Superior temporal gyrus (tissue), 1 donor: Measurements from ENCODE around the gene SPIC.
"Not testable (repeated sequence)": the region's sequence is repeated elsewhere in the genome, so short reads cannot be mapped to it uniquely, and the experiment has no call there.

ENCODE experiments used
- DNase-seq: peaks from one replicate; pipeline ENCODE4 v3.0.0-alpha.2; 2016; ENCODE audit errors: extremely low spot score

Gene SPIC

DNA sequence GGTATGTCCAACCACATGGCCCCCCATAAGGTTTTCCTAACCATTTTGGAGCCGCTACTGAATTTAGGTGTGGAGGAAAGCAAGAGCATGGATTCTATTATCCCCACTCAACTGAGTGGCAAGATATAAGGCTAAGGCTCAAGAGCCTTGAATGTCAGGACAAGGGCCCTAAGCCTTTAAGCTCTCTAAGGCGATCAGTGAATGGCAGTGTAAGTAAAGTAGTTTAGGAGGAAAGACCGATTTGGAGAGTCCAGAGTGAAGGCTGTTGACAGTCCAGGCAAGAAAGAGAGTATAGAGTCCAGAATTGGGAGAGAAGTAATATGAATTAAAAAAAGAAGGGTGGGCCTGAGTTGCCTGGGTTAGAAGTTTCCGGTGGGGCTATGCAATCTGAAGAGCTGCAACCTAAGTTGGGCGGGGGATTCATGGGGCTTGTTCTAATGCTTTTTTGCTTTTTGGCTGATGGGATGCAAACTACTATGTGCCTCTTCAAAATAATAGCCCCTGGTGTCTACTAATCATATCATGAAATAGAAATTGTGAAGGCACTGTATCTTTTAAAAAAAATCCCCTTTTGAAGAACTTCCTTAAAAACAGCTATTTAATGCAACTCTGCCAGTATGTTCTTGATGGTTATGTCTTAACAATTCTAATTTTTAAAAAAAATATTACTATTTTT lies at the start of gene SPIC:
Gene SPIC (plus strand): TSS at position 626 of the 676 bp plus-strand sequence. CDS start 1,569 bp downstream, outside the sequence.
- DNase-seq, result no peak

DNA sequence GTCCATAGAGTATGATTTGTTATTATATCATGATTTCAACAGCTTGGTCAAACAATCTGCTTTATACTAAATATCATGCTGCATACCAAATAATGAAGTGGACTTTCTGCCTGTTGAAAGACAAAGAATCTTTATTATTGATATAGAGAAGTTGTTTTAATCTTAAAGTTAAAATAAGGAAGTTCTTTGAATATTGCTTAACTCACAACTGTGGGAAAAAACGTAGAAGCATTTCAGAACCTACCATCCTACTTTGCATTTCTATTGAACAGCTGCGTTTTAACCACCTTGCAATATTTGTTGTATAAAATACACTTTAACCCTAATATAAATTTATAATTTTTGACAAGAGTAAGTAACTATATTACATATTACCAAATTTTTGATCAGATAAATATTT lies 44.7 kb upstream of the SPIC start:
- no peak for DNase-seq

DNA sequence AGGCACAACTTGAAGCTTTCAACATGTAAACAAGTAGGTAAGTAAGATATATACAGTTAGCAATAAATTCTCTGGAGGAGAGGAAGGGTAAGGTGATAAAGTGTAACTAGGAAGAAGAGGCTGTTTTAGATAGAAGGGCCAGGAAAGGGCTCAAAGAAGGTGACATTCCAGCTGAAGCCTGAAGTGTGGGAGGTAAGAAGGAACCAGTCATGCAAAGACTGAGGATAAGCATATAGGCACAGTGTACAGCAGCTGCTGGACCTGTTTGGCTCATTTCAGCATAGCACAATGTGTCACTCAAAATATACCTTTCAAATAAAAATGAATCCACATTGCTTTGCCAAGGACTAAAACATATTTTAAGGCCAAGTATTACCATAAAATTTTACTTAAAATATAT lies 39.0 kb upstream of the SPIC start:
- no peak for DNase-seq

DNA sequence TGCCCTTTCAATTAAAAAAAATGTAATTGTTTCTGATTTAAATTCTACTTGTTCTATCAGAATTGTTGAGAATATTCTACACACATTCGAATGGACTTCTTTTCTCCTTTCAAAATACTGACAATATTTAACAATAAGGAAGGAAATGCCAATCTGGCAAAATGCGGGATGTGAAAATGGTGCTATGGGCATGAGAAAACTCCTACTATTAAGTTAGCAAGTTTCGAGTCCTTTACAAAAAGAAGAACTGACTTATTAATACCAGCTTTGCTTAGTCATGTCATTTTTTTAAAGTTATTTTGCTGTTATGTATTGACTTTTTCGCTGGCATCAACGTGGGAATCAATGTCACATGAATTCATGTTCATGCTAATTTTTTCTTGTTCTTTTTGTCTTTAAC lies 35.9 kb upstream of the SPIC start:
- DNase-seq, result no peak

DNA sequence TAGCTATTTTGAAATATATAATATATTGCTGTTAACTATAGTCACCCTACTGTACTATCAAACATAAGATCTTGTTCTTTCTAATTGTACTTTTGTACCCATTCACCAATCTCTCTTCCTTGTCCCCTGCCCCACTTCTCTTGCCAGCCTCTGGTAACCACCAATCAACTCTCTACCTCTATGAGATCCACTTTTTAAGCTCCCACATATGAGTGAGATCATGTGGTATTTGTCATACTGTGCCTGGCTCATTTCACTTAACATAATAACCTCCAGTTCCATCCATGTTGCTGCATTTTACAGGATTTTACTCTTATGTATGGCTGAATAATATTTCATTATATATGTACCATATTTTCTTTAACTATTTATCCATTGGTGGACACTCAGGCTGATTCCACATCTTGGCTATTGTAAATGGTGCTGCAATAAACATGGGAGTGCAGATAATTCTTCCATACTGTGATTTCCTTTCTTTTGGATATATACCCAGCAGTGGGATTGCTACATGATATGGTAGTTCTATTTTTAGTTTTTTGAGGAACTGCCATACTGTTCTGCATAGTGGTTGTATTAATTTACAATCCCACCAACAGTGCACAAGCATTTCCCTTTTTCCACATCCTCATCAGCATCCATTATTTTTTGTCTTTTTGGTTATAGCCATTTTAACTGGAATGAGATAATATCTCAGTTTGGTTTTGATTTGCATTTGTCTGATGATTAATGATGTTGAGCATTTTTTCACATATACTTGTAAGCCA lies 33.5 kb upstream of the SPIC start:
- DNase-seq, result no peak

DNA sequence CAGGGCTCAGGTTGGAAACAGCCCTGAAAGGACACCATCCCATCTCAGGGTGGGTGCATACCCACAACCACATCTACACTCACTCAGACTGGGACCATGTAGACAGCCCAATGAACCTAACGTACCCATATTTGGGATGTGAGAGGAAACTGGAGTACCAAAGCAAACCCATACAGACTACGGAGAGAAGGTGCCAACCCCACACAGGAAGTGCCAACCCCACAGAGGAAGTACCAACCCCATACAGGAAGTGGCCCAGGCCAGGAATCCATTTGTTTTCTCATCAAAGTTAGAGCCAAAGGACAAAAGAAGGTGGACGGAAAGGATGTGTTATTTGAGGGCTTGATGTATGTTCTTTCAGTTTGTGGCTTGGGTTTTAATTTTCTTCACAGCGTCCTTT lies 19.5 kb upstream of the SPIC start:
- DNase-seq, result no peak

DNA sequence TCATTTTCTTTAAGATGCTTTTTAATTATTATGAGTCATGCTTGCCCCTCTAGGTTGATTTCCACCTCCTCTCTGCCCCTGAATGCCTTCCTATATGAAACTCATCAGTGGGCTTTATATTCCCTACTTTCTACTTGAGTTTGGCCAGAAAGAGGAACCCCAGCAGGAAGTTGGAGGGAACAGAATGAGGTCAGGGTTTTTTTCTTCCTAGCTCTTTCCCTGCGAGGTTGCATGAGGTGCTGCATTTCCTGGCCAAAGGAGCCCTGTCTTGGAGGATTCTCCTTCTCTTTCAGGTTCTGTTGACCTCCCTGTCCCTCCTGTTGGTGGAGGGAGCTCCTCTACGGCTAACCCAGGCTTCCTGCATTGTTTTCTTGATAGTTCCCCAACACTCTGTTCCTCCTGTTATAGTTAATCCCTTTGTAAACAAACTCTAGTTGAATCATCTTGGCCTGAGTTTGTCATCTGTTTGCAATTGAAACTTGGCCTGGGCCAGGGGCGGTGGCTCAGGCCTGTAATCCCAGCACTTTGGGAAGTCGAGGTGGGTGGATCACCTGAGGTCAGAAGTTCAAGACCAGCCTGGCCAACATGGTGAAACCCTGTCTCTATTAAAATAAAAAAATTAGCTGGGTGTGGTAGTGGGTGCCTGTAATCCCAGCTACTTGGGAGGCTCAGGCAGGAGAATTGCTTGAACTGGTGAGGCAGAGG lies 15.3 kb upstream of the SPIC start:
- no peak for DNase-seq

DNA sequence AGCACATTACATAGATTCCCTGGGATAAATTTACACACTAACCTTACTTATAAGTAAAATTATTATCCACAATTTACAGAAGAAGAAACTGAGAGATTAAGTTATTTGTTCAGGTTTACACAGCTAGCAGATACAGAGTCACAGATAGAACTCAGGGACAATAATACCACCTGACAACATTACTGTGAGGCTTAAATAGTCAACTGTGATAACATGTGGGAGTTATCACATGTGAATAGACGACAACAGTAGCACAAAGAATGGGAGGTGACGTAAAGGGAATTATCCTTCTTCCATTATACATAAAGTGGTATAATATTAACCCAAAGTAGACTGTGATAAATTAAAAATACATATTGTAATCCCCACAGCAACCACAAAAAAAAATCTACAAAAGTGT lies 6.2 kb upstream of the SPIC start:
- DNase-seq, result no peak

DNA sequence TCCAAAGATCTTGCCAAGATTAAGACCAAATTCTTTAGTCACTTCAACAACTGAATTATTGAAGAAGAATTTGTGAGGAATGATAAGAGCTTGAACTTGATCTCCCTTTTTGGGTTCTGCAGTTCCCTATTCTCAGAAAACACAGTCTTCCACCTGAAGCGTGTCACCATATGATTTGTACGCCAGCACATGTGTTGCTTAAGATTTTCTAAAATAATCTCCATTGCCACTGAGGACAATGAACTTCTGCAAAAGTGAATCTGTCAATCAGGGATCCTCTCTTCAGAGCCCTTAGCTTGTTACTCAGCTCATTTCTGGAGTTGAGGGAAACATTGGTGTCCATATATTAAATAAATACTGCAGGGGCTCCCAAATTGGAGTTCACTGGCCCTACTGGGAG lies 4.2 kb upstream of the SPIC start:
- DNase-seq, result no peak

DNA sequence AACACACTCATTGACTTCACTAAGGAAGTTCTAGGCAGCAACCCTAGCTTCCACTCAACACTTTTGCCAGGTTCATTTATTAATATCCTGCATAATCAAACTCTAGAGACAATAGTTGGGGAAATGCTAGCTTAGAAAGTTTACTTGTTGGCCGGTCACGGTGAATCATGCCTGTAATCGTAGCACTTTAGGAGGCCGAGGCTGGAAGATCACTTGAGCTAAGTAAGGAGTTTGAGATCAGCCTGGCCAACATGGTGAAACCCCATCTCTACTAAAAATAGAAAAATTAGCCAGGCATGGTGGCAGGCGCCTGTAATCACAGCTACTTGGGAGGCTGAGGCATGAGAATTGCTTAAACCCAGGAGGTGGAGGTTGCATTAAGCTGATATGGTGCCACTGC lies 3.3 kb upstream of the SPIC start:
- DNase-seq, result not testable (repeated sequence)

DNA sequence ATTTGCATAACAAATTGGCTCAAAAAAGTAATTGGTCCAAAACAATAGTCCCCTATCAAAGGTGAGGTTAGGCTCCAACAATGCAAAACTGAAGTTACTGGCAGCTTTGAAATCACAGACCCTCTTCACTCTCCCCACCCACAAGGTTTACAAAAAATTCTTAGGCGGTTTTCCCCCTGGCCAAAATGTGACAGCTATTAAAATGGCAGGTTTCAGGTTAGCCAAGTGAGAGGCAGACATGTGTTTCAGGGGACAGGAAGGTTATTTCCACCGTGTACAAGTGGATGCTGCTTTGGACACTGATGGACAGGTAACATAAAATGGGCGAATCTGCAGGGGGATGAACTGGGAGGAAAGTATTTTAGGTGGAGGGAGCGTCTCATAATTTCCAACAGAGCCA lies 888 bp upstream of the SPIC start:
- DNase-seq, result no peak

DNA sequence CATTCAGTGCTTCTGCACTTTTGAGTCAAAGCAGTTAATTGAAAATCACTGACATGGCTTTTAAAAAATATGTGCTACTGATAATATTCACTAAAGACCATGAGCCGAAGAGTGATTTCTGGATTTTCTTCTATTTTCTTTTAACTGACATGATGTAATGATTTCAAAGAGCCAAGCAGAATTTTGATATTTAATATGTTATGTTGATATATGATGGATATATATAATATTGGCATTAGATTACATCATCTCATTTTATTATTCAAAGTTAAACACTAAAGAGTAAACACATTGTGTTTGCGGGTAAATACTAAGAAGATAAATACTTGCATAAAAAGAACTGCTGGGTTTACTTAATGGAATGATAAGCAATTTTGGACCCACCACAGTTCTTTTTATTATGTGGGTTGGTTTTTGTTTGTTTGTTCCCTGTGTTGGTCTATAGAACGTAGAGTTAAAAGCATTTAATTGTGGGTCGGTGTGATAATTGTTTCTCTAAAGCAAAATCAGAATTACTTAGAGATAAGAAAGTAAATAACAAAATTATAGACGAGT lies 692 bp downstream of the SPIC start:
- no peak for DNase-seq

DNA sequence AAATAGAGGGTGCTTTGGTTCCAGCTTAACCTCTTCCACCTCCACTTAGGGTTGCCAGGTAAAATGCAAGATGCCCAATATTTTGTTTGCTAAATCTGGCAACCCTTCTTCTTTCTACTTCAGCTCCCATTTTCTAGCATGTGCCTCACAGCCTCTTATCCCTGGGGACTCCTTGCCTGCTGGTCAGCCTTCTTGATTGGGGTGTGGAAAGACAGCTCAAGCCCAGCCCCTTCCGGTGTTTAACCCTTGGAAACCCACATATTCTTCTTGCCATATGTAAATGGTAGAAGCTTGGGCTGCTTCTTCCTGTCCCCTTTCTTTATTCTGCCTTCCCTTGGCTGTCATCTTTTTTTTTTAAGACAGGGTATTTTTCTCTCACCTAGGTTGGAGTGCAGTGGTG lies 5.7 kb downstream of the SPIC start:
- DNase-seq, result no peak

DNA sequence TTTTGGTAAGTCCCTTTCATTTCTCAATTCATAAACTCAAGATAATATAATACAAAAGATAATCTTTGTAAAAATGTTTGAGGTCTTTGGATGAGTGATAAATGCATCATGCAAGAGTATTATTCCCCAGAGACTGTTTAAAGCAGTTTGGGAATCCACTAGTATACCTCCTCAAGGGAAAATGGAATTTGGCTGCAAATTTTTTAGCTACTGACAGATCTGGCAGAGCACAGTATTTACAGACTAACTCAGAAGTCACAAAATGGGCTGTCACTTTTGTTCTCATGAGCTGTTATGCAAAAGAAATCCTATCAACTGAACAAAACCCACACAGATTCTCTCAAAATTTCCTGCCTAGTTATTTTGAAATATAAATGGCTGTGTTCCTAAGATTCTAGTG lies 9.9 kb downstream of the SPIC start:
- DNase-seq, result peak; percentile 53

DNA sequence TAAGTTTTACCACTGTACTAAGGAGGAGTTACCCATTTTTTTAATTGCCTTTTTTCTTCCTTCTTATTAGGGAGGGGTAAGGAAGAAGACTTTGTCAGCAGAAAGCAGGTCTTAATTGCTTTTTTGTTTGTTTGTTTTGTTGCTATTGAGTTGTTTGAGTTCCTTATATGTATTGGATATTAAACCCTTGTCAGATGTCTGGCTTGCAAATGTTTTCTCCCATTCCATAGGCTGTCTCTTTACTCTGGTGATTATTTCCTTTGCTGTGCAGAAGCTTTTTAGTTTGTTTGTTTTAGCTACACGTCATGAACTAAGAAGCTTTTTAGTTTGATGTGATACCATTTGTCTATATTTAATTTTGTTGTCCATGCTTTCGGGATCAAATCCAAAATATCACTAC lies 13.3 kb downstream of the SPIC start:
- DNase-seq, result no peak

DNA sequence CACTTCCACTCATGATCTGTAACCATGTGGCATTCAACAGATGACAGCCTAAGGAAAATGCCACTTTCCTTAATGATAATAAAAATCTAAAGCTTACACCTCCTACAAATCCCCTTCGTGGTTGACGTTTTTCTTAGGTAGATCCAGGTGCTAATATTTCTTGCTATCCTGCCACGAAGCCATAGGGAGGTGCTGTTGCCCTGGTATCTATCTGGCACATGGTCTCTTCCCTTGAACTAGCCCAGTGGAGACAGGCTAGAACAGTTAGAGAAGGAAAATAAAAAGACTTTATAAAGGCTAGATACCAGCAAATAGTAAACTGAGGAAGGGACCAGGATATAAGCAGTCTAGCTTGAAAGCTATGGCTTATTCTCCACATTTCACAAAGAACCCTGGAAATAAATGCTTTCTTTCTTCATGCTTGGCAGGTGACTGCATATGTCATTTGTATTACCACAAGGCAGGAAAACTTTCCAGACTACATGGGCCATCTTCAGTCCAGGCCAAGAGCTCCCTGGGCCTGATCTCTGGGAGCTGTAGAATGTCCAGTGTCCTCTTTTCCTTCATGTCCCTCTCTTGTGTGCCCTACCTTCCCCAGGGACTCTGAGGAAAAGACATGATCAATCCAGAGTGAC lies 15.3 kb downstream of the SPIC start:
- DNase-seq, result no peak

DNA sequence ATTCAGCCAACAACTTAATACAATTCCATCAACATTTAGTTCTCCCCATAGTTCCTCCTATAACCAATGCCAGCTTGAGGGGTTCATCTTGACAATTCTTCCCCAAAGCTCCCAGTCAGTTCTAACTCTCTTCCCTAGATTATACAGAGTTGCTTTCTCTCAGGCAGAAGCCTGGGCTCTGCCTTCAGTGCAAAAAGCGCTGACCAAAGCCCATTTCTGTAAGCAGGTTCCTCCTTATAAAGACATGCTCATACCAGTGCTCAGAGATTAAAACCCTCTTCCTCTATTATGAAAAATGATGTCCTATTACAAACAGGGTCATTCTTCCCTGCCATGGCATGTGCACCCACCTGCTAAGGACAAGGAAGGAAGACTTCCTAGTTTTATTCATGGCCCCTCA lies 16.2 kb downstream of the SPIC start:
- no peak for DNase-seq

DNA sequence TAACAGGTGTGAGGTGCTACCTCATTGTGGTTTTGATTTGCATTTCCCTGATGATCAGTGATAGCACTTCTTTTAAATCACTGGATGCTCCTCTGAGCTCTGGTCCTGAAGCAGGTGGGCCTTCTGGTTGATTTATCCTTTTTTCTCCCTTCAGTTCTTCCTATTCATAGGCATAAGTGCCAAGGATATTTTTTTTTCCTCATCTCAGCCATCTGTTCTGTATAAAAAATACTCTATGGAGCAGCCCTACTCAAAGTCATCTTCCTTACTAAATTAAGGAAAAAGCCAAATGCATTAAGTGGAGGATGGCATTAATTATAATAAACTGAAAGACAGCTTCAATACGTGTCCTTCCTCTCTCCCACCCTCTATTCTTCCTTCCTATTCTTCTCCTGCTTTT lies 18.4 kb downstream of the SPIC start:
- no peak for DNase-seq

DNA sequence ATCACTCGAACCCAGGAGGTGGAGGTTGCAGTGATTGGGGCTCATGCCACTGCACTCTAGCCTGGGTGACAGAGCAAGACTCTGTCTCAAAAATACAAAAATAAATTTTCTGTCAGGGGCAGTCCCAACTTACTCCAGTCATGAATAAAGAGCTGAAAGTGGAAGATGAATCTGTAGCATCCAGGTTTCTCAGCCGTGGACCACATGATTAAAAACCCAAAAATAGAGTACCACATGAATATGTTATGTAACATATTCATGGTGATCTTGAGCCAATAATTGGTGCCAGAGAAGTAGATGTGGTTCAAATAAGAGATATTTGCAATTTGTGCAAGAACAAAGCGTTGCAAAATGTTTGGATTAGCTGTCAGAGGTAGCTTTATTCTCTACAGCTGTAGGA lies 23.1 kb downstream of the SPIC start:
- peak; percentile 55 for DNase-seq

DNA sequence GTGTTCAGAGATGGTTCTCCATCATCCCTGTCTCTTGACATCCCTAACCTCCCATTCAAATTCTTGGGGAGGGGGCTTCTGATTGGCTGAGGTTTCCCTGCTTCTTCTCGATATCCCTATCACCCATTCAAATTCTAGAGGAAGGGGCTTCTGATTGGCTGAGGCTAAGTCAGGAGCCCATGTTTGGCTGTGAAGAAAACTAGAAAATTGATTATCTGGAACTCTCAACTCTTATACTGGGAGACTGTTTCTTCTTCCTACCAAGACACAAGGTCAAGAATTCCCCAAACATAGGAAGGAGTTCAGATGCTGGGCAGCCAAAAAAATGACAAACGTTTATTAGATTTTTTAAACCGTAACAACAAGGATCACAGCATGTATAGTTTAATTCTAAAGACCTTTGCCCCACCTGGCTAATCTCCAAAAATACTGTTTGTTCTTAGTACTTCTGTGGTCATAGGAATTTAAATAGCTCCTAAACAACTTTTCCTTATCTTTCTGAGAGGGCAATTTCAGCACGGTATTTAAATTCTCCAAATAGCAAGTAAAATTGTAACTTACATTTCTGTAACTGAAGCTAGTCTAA lies 26.4 kb downstream of the SPIC start:
- no peak for DNase-seq

DNA sequence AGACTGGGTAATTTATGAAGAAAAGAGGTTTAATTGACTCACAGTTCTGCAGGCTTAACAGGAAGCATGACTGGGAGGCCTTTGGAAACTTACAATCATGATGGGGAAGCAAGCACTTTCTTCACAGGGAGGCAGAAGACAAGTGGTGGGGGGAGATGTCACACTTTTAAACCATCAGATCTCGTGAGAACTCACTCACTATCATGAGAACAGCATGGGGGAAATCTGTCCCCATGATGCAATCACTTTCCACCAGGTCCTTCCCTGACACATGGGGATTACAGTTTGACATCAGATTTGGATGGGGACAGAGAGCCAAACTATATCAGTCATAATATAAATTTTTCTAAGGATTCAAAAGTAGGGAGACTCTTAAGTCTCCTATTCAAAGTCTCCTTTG lies 46.0 kb downstream of the SPIC start:
- no peak for DNase-seq

DNA sequence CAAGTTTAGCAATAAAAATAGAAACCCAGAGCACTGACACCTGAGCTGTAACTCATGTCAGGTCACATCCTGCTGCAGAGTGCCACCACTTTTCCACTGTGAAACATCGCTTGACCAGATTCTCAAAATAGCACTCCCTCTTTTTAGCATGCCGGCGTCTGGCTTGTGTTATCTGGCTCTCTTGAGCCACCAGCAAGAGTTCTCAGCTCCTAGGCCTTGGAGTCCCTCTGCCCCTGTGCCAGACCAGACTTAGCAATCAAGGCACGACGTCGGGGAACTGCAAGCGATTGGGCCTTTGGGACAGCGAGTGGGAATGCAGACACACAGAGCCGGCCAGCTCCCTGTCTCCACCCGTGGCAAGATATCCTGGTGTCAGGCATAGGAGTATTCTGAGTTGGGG lies 52.5 kb downstream of the SPIC start:
- no peak for DNase-seq
